Choroid plexus epithelial cell (primary cell): ENCODE results near the gene SMIM12.

ENCODE experiments used
- DNase-seq: peaks from one replicate; pipeline ENCODE4 v3.0.0-alpha.2; 2010; ENCODE audit warnings: low read depth
- H3K4me3 ChIP-seq: 2 replicates; pipeline ENCODE4 v1.5.1; 2011; ENCODE audit warnings: low read depth, mild to moderate bottlenecking, control low read depth, low read length, moderate library complexity
- TF ChIP-seq, protein P1 (sequence below): conservative IDR thresholded peaks from 2 replicates; pipeline ENCODE4 v1.5.1; 2011; ENCODE audit warnings: low read depth, mild to moderate bottlenecking, control low read depth, inconsistent platforms, low read length, moderate library complexity

The SMIM12 gene

DNA sequence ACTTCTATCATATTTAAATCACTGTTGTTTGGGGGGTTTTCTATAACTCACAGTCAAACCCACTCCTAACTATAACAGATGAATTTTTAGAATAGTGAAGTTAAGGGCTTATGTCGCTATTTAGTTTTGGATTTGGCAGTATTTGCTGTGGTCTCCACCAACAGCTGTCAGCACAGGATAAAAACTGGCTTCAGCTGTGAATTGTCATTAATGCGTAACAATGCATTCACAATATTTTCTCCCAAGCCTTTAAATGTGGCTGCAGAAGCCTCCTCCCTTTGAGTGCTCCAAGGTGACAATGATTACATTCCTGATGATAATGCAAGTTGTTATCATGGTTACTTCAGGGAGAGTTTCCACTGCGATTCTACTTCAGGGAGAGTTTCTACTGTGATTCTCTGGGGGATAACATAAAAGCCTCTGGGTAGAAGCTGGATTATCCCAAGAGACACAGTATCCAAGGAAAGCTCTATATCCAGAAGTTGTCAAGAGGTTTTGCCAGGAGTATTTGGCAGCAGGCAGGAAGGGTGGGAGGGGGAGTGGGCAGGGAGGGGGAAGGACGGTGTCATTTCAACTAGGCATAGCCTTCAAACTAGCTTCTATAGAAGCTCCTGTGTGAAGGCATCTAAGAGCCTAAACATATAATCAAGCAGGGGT, 14.9 kb upstream of the SMIM12 start:
- no peak overlapping the region for H3K4me3 ChIP-seq
- TF ChIP-seq, protein P1, sequence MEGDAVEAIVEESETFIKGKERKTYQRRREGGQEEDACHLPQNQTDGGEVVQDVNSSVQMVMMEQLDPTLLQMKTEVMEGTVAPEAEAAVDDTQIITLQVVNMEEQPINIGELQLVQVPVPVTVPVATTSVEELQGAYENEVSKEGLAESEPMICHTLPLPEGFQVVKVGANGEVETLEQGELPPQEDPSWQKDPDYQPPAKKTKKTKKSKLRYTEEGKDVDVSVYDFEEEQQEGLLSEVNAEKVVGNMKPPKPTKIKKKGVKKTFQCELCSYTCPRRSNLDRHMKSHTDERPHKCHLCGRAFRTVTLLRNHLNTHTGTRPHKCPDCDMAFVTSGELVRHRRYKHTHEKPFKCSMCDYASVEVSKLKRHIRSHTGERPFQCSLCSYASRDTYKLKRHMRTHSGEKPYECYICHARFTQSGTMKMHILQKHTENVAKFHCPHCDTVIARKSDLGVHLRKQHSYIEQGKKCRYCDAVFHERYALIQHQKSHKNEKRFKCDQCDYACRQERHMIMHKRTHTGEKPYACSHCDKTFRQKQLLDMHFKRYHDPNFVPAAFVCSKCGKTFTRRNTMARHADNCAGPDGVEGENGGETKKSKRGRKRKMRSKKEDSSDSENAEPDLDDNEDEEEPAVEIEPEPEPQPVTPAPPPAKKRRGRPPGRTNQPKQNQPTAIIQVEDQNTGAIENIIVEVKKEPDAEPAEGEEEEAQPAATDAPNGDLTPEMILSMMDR: no peak
- no peak for DNase-seq

DNA sequence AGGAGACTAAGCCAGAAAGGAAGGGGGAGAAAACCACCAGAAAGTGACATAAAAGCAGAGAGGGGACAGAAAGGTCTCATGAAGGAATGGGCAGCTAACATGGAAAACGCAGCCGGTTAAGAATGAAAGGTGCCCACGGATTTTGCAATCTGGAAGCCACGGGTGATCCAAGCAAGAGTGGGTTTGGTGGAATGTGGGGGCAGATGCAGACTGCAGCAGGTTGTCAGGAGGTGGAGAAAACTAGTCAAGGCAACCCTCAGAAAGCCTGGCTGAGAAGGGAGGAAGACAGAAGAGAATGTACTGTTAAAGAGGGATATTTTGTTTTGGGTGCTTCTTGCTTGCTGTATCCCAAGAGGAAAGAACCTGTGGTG, 12.6 kb upstream of the SMIM12 start:
- no peak overlapping the region for H3K4me3 ChIP-seq
- DNase-seq: no peak
- TF ChIP-seq, protein P1: no peak

DNA sequence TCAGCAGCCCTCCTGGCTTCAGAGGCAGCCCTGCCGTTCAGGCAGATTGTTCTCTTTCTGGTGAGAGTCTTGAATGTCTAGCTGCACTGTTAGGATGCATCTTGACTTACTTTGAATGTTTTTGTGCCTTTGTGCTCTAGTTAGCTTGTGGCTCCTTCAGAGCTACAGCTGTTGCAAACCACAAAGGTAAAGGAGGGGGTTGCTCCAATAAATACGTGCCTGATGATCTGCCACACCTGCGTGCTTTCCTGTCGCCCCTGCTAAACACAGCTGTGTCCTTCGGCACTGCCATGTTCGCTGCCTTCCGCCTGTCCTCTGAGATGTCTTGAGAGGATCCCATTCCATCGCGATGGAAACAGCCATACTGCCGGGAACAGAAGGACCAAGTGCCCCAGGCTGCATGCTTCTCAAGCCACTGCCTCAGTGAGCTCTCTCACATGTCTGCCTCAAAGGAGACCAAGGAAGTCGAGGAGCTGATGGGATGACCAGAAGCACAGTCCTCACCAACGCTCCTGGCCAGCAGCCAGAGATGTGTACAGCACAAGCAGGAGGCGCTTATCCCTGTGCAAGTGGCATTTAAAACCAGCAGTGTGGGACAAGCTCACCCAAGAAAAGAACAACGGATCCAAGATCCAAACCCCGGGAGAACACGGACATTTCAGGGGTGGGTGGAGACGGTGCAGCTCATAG, 12.0 kb upstream of the SMIM12 start:
- H3K4me3 ChIP-seq: no peak overlapping the region
- TF ChIP-seq, protein P1: no peak
- DNase-seq: no peak

DNA sequence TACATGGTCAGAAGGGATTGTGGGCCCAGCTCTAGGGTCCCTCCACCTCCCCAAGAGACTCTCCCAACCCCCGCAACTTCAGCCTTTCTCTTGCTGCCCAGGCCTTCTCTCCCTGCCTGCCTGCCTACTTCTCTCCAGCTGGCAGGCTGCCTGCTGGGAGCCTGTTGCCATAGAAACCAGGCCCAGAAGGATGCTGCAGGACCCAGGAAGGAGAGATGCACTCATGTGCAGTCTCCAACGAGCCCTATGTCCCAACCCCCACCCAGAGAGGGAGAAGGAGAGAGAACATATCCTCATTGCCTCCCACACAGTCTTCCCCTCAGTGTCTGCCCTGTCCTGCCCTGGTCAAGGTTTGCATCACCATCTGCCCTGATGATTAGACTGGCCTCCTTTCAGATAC, 10.8 kb upstream of the SMIM12 start:
- no peak for DNase-seq
- H3K4me3 ChIP-seq: no peak overlapping the region
- TF ChIP-seq, protein P1: no peak

DNA sequence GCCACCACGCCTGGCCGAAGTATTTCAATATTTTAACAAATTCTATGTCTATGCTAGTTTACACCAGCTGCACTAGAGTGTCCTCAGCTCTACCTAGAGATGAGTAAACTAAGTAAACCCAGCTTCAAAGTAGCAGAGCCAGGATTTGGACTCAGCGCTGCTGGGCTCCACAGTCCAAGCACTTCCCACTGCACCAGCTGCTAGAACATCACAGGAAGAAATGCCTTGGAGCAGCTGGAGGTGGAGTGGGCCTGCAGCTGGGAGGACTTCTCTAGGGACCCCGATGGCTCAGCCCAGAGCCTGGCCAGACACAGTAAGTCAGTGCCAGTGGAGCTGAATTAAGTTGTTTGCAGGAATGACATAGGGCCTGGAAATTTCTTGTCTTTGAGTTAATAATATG, 10.2 kb upstream of the SMIM12 start:
- DNase-seq: no peak
- TF ChIP-seq, protein P1: no peak
- no peak overlapping the region for H3K4me3 ChIP-seq

DNA sequence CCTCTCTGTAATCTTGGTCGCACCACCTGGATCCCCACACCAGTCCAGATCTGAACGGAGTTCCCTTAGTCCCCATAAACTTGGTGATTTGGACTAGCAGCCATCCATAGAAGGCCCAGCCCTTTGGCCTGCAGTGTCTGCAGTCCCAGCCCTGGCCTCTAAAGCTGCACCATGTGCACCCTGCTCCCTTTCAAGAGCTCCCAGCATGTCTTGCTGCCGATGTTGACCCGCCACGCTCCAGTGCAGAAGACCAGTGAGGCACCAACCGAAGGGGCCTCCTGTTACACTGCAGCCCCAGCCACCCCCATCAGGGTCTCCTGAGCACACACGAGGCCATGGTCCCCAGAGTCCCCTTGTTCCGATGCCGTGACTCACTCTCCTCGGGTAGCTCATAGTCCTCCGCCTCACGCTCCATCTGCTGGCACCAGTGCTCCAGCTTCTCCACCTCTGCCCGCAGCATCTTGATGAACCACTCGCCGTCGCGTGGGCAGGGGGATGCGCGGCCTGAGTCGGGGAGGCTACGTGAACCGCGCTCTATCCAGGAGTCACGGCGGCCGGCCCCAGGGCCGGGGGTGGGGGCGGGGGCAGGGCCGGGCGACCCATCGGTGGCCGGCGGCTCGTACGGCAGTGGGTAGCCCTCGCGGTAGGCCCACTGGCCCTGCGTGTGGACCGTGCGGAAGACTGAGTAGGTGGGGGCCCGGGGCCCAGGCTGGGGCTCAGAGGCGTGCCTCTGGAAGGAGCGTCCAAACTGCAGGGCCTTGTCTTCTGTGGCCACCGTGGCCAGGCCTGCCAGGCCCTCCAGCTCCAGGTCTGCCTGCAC, 8.9 kb upstream of the SMIM12 start:
- TF ChIP-seq, protein P1: no peak
- H3K4me3 ChIP-seq: no peak overlapping the region
- no peak for DNase-seq
